ENCODE results near the gene SINHCAF.
"Not testable (repeated sequence)": the region's sequence is repeated elsewhere in the genome, so short reads cannot be mapped to it uniquely, and the experiment has no call there.

Gene SINHCAF, protein sequence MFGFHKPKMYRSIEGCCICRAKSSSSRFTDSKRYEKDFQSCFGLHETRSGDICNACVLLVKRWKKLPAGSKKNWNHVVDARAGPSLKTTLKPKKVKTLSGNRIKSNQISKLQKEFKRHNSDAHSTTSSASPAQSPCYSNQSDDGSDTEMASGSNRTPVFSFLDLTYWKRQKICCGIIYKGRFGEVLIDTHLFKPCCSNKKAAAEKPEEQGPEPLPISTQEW

GRCh38 chr12:31325877-31326631, at the start of gene SINHCAF:
Gene SINHCAF (minus strand): TSS chr12:31326150. CDS start chr12:31298204, 27,946 bp downstream.
- peak; percentile 100 for DNase-seq

DNA sequence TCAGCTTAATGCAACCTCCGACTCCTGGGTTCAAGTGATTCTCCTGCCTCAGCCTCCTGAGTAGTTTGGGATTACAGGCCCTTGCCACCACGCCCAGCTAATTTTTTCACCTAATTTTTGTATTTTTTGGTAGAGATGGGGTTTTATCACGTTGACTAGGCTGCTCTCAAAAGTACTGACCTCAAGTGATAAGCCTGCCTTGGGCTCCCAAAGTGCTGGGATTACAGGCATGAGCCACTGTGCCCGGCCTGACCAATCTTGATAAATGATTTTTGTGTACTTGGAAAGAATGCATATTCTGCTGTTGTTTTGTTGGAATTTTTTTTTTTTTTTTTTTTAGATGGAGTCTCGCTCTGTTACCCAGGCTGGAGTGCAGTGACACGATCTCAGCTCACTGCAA, 49.5 kb upstream of the SINHCAF start:
- not testable (repeated sequence) for DNase-seq

- DNase-seq: no peak
These were observed 45.3 kb upstream of the SINHCAF start for GRCh38 chr12:31371256-31371620.

DNA sequence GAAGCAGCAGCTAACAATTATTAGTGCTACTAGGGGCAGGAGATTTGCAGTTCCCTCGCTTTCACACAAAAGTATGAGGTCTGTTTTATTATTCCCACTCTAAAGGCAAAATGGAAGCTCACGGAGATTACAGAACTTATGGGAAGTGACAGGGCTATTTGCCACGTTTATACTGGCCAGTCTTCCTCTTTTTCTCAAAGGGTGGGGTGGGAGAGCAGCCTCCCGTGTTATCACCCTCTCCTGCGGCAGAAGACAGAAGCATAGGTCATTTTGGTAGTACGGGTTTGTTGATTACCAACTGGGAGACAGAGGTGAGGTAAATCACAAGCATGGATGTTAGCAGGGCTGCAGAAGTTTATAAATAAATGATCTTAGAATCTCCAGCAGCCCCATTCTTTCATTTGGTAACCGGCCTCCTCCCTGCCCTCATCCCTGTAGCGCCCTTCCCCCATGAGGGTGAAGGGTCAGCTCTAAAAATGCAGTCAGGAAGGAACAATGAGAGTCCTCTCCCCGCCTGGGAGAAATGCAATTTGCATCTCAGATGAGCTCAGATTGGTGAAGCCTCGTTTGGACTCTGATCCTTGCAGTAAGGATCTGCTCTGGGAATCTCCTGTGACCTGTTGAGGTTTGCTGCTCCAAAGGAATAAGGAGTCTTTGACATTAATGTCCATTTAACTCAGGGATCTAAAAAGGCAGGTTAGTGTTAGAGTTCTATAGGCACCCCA, 44.7 kb upstream of the SINHCAF start:
- DNase-seq: no peak

DNA sequence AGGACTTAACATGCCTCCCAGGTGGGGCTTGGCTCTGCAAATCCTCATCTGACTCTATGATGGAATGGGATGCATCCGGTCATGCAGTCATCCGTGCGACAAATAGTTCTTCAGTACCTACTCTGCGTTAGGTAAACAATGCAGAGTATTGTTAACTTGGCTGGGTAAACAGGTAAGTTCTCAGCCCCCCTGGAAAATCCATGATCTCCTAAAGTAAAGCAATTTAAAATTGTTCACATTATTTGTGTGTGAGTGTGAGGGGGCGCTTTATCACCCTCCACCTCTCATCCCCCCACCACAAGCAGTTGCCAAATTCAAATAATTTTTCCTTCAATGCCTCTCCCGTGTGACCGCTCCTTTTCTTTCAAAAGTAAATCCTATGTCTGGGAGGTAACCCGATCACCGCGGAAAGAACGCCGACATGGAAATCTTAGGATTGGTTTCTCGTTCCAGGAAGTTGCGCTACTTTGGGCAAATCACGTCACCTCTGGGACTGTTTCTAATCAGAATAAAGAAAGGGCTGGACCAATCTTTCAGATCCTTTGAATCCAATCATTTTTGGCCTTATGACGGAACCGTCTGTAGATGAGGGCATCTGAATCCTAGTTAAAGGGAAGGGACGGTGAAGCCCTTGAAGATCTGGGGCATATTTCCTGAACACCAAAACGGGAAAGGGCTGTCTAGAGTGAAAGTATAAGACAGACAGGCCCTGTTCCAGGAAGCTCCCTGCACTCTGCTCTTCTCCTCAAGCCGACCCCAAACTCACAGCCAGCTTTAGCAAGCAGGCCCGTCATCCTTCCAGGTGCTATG, 44.0 kb upstream of the SINHCAF start:
- DNase-seq: no peak

DNA sequence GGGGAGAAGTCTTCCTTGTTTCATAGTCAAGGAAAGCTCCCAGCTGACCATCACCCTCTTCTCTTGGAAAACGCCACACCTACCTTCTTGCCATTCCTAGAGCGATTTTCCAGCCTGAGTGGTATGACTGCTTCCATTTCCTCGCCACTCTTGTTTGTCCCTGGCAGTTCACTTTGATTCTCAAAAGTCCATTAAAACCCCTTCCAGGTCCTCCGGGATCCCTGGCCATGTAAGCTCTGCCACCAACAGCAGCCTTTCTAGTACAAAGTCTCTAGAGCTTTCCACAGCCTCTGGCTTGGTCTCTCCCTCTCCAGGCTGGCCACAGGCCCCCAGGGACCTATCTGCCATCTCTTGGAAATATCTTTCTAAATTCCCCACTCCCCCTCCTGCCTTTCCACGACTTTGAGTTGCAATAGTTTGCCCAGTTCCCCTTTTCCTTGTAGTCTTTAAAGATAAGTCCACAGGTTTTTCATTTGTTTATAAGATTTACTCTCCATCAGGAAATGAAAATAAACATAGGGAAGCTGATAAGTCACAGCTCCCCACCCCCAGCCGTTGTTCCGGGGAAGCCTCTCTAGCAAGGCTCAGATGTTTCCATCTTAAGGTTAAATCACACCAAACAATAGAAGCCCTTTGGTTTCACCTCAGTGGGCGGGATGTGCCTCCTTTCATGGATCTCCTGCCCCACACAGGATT, 42.9 kb upstream of the SINHCAF start:
- no peak for DNase-seq

DNA sequence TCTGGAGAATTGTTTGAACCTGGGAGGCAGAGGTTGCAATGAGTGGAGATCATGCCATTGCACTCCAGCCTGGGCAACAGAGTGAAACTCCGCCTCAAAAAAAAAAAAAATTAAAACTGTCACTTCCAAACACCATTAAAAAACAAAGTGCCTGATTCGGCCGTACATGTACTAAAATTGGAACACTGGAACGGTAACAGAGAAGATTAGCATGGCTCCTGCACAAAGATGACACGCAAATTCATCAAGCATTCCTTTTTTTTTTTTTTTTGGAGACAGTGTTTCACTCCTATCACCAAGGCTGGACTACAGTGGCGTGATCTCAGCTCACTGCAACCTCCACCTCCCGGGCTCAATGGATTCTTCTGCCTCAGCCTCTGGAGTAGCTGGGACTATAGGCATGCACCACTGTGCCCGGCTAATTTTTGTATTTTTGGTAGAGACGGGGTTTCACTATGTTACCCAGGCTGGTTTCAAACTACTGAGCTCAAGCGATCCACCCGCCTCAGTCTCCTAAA, 40.2 kb upstream of the SINHCAF start:
- no peak for DNase-seq

GRCh38 chr12:31363831-31364230, 37.9 kb upstream of the SINHCAF start:
- DNase-seq: no peak

DNA sequence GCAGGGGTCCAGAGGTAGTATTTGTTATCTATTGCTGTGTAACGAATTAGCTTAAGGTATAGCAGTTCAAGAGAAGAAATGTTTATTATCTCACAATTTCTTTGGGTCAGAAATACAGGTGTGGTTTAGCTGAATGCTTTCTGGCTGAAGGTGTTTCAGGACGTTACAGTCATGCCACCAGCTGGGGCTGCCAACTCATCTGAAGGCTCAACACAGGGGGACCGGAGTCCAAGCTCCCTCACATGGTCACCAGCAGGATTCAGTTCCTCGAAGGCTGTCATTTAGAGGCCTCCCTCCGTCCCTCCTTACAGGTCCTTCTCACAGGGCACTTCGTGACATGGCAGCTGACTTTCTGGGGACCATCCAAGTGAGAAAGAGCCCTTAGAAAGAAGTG, 37.5 kb upstream of the SINHCAF start:
- no peak for DNase-seq

DNA sequence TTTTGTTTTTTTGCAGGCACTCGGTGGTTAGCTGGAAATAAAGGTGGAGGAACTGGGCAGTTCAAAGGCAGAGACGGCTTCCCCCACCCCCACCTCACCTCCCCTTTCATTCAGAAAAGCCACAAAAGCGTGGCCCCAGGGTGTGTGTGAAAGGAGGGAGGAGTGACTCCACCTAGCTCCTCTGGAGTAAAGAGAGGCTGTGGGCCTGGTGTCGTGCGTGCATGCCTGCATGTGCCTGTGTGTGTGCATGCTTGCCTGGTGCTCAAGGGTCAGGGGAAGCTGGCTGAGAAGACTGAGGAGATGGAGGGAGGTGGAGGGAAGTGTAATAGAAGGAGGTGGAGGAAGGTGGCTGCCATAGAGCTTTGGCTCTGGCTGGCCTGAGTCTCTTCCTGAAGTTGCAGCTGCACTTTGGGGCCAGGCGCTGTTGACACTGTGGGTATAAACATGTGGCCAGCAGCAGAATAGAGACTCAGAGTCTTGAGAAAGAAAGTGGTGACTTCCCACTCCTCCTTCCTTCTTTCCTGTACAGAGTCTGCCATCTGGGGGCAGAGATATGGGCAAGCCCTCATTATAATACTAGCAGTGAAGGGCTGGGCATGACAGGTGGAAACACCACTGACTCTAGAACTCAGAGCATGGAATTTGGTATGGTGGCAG, 36.9 kb upstream of the SINHCAF start:
- peak; percentile 43 for DNase-seq

DNA sequence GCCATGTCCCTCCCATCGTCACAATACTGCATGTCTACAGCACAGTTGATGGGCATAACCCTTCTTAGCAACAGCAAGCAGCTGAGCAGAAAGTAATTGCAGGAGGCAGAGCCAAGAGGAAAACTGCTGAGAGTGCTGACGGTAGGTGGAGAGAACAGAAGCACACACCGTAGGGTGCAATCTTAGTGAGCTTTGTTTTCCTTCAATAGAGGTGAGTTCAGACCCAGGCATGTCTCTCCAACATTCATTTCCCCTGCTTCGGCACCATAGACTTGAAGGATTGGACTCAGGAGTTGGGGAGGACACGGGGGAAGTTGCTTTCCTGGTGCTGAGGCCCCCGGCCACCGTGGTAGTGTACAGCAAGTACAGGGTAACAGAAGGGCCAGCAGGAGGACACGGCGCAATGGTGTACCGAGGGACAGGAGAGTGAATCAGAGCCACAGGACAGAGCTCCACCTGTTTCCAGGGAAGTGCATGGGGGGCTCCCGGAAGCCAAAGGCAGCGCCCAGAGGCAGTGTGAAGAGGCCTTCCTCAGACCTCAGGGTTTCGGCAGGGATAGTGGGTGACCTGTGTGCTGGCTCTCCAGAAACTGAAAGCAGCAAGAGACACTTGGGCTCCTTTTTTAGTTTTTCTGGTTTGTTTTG, 36.3 kb upstream of the SINHCAF start:
- DNase-seq: peak; percentile 5

DNA sequence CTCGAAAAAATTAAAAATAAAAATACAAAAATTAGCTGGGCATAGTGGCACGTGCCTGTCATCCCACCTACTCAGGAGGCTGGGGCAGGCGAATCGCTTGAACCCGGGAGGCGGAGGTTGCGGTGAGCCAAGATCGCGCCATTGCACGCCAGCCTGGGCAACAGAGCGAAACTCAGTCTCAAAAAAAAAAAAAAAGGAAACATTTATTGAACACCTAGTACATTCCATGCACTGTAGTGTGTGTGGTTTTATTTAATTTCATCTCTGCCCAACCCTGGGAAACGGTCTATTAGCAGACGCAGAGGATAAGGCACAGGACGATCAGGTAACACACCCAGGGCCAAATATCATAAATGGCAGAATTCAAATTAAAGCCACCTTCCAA, 35.8 kb upstream of the SINHCAF start:
- no peak for DNase-seq

- no peak for DNase-seq
These were observed 29.8 kb upstream of the SINHCAF start for GRCh38 chr12:31355747-31356107.

DNA sequence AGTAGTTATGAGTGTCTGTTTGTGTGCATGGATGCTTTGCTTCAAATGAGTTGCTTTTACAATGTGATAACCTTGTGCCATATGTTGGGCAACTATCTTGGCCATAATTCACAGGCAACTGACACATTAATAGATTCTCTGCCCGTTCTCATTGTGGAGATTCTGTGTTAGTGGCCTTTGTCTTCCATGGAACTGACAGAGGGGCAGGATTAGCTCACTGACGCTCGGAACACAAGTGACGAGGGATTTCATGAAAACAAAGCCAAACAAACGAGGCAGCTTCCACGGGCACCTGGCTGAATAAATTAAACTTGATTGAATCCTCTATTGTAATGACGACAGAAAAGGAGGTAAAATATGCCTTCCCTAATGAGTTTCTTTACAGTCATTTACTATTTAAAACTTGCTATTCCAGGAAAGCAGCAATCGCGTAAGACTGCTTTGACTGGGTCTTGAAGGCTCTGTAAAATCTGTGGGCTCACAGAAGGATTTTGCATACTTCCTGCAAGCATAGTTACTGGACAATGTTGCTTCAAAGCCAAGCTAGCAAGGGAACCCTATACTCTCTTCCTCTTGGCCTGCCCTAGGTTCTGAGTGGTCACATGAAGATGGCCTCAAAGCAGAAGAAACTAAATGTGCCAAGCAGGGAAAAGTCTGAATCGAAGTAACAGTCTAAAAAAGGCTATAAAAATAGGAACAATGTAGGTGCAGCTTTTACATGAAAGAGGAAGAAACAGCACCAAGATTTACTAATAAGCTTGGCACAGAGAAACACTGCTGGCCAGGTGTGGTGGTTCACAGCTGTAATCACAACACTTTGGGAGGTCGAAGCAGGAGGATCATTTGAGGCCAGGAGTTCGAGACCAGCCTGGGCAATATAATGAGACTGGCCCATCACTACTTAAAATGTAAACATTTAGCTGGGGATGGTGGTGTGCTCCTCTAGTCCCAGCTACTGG, 28.1 kb upstream of the SINHCAF start:
- no peak for DNase-seq

GRCh38 chr12:31346267-31346666, 20.3 kb upstream of the SINHCAF start:
- no peak for DNase-seq

DNA sequence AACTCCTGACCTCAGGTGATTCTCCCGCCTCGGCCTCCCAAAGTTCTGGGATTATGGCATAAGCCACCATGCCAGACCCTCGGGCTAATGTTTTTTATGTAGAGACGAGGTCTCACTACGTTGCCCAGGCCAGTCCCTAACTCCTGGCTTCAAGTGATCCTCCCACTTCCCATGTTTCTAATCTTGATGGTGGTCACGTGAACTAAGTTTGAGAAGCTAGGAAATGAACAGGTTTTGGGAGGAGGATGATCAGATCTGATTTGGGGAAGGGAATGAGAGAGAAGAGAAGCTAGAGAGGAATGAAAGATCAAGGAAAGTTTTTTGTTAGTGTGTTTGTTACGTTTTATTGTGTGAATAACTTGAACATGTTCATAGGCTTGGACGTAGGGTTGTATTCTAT, 17.2 kb upstream of the SINHCAF start:
- DNase-seq: no peak

DNA sequence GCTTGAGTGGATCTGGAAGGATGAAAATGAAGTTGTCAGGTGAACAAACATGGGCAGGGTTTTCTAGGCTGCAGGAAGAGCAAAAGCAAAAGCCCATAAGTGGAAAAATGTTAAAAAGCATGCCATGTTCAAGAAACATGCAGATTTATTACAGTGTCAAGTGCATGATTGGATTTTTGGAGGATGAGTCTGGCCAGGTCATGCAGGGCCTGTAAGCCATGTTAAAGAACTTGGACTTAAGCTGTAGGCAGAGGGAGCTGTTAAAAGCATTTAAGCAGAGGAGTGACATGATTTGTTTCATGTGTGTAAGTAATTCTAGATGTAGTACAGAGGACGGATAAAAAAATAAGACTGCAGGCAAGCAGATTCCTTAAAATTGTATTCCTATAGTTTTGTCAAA, 16.3 kb upstream of the SINHCAF start:
- no peak for DNase-seq

- no peak for DNase-seq
These were observed 14.1 kb upstream of the SINHCAF start for GRCh38 chr12:31339831-31340622.

- DNase-seq: no peak
These were observed 12.0 kb upstream of the SINHCAF start for GRCh38 chr12:31337952-31338351.

All from stimulated activated CD4-positive, alpha-beta T cell treated with anti-CD3 and anti-CD28 coated beads, Interleukin-15, amount 100 ng/mL, for 24 hours (primary cell).